Cerebellar cortex (tissue), 1 donor: ENCODE measurements around the gene GLS.
"Not testable (repeated sequence)": the region's sequence is repeated elsewhere in the genome, so short reads cannot be mapped to it uniquely, and the experiment has no call there.

ENCODE experiments used
- DNase-seq: peaks from one replicate; pipeline ENCODE4 v3.0.0-alpha.2; 2015; ENCODE audit warnings: low spot score

The GLS gene

DNA sequence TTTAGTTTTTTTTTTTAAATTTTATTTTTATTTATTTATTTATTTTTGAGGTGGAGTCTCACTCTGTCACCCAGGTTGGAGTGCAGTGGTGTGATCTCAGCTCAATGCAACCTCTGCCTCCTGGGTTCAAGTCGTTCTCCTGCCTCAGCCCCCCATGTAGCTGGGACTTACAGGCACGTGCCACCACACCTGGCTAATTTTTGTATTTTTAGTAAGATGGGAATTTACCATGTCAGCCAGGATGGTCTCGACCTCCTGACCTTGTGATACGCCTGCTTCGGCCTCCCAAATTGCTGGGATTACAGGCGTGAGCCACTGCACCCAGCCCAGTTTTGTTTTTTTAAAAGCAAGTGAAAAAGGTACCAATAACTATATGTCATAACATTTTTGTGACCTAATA, 5.2 kb downstream of the GLS start:
- DNase-seq, result not testable (repeated sequence)

DNA sequence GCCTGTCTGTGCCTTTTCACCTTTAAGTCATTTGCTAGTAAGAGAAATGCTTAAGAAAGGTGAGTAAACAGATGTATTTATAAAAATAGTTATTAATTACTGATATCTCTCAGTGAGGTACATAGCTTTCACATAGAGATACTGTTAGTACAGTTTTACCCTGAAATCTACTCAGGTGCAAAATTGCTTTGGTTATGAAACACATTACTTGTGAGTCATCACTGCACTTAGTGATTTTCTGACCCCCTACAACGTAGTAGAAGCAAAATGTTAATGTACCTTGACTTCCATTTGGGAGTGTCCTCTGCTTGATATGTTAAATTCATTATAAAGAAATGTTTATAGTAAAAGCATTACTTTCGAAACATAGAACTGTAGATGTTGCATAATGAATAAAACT, 6.5 kb downstream of the GLS start:
- no peak for DNase-seq

DNA sequence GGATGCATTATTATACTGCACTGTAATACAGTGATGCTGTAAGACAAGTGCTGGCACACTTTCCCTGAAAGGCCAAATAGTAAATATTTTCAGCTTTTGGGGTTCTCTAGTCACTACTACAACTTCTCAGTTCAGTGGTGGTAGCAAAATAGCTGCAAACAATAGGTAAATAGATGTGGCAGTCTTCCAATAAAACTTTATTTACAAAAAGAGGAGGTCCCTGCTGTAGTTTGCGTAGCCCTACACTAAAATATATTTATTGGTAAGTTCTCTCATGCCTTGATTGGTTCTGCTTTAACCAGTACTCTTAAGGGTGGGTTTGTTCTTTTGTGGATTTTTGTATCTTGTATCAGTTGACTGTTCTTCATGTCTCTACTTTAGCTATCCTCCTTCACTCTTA, 7.8 kb downstream of the GLS start:
- no peak for DNase-seq

DNA sequence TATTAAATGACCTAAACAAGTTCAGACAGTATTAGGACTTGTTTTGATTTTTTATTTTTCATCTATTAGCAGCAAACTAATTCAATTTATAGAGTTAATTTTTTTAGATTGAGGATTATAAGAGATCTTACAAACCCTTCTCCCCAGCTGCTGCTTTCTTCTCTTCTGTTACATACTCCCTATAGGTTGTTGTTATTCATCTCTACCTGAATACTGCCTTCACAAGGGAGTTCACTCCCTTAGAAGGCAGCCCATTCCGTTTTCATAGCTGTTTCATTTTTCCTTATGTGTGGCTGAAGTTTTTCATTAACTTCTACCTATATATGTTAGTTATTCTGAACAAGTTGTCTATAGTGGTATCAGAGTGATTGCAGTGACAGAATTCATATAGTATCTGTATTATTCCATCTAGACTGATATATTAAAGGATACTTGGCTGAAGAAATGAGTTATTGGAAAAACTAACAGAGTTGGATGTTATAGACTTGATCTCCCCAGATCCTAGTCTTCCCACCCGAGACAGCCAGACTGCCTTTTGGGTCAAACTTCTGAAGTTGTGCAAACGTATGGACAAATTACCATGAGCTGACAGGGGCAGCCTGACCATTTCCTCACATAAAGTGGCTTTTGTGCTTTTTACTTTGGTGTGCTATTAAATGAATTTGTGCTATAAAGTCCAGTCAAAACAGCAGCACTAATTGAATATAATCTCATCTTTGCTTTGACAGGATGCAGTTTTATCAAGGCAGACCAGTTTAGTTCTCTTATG, 8.7 kb downstream of the GLS start:
- DNase-seq, result no peak

DNA sequence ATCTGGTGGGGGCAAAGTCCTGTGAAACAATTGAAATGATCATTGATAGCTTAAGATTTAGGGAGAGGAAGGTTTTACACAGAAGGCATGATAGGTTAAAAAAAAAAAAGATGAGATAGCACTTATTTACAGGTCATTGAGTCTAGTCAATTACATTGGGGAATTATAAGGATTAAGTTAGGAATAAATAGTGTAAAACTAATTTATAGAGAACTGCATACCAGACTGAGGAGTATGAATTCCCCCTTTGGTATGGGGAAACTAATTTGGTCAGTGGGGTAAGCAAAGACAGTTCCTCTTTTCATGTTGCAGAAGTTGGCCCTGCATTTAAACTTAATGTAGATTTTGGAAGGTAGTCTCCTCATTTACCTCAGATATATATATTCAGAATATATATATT, 10.8 kb downstream of the GLS start:
- DNase-seq, result no peak

DNA sequence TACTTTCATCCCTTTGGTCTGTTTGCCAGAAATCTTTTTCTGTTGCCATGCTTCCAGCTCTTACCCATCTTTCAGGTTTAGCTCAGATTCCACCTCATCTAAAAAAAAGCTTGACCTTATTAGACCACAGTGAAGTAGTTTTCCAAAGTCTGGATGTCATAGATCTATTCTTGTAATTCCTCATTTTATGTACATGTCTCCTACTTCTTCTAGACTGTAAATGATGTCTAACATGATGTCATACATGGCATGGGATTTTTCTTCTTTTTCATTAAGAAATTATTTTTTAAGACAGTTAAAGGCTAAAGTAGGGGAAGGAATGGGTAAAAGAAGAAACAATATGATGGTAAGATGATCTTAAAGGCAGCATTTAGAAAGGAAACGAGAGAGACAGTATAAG, 11.3 kb downstream of the GLS start:
- DNase-seq, result no peak

DNA sequence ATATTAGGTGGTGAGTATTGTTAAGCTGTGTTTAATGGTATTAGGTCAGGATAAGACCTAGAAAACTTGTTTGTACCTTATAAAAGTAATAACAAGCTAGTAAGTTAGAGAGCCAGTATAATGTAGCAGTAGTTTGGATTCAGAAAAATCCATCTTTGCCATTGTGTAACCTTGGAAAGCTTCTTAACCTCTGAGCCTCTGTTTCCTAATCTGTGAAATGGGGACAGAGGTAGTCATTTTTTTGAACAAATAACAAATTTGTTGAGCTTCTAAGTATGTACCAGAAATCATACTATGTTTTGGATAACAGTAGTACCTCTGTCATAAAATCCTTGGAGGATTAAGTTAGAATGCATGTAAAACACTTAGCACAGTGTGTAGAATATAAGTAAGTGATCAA, 12.5 kb downstream of the GLS start:
- DNase-seq, result no peak

DNA sequence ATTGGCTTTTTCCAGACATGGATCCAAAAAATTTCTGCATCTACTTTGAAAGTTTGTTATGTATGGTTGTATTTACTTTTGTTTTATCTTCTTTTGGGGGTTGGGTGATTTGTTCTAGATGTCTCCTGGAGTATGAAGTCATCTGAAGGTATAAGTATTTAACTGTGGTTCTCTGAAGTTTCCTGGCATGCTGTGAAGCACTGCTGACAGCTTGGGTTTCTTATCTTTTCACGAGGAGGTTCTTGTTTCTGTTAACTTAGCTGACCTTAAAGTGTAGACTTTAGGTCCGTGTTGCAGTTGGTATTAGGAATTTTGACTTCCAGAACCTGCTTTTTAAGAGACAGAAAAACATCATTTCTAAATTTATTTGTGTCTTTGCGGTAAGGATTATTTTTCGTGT, 15.9 kb downstream of the GLS start:
- no peak for DNase-seq

DNA sequence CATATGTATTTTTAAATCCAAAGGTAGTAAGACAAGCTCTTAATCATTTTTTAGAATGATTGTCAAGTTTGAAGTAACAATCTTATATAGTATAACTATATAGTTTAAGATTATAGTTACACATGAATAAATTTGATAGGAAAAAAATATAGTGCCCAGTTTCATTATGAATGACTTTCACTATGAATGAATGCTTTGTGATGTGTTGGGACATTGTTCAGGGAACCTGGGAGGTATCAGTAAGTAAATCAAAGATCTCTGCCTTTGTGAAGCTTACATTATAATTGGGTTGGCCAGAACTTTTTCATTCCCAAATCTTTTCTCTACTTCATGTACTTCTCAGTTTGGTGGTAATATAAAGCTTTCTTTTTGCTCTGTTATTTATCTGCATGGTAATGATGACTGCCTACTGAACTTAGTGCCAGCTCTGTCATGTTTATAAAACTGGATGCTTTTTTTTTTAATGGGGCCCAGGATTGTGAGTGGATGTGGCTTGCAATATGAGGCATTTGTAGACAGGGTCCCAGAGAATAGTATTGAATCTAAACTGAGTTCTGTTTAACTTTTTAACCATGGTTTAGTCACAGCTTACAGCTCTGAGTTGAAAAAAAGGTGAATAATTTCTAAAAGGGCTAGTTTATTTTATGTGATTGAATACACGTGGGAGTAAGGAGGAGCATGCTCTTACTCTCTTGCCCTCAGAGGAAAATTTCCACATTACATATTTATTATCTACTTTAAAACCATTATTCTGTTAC, 23.3 kb downstream of the GLS start:
- DNase-seq, result no peak

DNA sequence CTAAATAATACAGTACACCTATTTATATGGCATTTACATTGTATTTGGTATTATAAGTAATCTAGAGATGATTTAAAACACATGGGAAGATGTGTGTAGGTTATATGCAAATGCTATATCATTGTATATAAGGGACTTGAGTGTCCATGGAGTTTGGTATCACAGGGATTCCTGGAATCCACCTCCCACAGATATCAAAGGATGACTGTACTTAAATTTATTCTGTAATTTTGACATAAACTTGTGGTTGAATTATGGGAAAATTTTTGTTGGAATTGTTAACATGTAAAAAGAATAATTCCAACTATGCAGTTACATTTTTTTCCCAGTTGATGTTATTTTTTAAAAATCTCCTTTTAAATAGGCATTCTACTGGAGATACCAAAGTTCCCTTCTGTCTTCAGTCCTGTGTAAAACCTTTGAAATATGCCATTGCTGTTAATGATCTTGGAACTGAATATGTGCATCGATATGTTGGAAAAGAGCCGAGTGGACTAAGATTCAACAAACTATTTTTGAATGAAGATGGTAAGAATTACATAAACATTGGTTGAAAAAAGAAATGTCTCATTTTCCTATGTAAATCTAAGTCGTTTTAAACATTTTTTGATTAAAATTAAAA, 24.1 kb downstream of the GLS start:
- no peak for DNase-seq

DNA sequence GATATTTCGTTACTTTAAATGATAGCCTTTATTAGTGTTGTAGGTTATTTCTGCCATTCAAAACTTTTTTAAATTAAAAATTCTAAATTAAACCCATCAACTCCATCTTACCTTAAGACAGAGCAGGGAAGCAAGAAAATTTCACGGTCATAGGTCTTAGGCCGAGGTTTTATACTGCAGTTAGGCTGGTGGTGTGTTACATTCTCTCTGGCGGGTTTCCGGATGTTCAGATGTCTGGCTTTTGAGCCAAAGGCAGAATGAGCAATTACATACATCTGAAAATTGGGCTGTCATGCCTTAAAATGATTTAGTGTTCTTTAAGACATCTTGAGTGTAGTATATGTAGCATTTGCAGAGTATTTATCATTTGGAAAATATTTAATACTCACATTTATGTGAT, 27.9 kb downstream of the GLS start:
- no peak for DNase-seq

DNA sequence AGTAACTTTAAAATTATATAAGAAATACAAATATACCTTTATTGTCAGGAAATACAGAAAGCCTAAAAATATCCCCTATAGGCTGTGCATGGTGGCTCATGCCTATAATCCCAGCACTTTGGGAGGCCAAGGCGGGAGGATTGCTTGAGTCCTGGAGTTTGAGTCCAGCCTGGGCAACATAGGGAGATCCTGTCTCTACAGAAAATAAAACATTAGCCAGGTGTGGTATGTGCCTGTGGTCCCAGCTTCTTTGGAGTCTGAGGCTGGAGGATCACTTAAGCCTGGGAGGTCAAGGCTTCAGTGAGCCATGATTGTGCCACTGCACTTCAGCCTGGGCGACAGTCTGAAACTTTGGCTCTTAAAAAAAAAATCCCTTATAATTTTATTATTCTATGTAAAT, 29.1 kb downstream of the GLS start:
- DNase-seq, result no peak

DNA sequence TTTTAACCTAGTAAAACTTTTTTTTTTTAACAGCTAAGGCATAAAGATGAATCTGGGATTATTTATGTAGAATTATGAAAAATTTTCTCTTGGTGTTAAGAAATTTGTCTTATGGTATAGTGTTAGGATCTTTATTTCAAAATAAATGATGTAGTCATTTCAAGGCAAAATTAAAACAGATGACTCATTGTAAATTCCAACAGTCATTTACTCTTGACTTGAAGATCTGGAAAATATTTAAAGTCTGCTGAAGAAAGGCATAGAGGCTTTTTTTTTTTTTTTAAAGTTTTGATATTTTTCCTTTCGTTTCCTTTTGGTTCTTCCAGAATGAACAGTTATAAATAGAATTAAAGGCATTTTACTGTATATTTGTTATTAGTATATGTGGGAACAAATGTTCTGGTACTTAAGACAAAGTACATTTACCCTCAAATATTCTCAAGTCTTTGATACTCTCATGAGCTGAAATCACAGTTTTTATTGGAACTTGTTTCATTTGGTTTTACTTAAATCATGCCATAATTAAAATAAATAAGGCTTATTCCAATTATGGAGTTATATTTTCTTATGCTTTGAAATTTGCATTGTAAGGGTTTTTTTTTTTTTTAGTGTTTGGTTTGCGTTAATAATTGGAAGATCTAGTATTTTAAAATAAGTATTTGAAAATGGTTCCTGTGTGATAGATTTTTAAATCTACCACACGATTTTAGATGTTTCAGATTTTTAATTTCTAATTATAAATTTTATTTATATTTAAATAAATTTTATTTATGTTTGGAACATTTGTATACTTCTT, 29.9 kb downstream of the GLS start:
- DNase-seq, result no peak

DNA sequence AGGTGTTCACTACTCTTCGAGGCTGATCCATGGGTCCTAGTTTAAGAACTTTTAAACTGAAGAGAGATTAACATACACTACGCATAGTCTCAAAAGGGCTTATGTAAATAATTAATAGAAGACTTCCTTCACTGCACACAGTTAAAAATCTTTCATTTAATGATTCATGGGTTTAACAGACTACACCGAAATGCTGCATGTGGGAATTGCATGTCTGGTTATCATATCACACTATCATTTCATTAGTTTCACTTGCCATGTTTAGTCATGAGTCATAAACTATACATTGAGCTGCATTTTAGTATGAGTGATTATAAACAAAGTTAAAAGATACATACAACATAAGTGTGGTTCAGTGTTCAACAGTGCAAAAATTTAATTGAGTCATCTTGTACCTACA, 31.2 kb downstream of the GLS start:
- DNase-seq, result no peak

DNA sequence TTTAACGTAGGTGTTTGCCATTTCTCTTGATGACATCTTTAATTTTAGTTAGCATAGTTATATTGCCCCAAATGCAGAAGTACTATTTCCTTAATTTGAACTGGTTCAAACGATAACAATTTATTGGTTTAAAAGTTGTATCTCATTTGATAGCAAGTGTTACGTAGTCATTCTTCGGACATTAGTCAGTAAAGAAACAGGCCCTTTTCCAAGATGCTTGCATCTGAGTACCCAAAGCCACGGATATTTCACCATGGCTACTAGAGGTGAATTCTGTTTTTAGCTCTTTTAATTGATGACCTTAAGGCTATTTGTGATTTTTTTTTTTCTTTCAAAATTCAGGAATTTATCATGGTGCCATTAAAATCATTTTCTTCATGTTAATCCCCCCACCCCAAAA, 32.1 kb downstream of the GLS start:
- no peak for DNase-seq

DNA sequence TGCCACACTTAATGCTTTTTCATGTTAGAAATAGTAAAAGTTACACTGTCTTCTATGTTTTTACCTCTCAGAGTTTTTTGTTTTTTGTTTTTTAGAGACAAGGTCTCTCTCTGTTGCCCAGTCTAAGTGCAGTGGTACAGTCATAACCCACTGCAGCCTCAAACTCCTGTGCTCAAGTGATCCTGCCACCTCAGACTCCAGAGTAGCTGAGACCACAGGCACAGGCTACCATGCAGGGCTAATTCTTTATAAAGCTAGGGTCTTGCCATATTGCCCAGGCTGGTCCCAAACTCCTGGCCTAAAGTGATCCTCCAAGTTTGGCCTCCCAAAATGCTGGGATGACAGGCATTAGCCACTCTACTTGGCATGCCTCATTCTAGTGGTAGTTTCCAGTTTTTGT, 33.1 kb downstream of the GLS start:
- DNase-seq, result no peak

DNA sequence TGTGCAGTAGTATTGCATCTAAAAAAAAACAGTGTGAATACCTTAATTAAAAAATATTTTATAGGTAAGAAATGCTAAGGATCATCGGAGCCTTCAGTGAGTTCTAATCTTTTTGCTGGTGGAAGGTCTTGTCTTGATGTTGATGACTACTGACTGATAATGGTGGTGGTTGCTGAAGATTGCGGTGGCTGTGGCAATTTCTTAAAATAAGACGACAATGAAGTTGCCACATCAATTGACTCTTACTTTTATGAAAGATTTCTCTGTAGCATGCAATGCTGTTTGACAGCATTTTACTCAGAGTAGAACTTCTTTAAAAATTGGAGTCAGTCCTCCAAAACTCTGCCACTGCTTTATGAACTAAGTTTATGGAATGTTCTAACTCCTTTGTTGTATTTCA, 36.2 kb downstream of the GLS start:
- no peak for DNase-seq

DNA sequence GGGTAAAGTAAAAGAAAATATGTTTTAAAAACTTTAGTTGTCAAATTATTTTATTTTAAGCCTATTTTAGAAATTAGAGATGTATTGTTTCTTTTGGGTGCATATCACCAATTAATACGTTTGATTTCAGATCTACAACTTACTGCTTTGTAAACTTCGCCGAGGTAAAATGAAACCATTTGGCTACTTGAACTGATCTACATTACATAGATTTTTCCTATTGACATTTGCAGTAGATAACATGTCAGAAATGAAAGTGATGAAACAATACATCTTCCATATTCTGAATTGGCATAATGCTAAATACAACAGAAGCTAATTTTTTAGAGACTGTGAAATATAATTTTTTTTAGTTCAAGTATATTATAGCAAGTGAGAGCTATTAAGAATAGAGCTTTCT, 39.5 kb downstream of the GLS start:
- DNase-seq, result no peak

DNA sequence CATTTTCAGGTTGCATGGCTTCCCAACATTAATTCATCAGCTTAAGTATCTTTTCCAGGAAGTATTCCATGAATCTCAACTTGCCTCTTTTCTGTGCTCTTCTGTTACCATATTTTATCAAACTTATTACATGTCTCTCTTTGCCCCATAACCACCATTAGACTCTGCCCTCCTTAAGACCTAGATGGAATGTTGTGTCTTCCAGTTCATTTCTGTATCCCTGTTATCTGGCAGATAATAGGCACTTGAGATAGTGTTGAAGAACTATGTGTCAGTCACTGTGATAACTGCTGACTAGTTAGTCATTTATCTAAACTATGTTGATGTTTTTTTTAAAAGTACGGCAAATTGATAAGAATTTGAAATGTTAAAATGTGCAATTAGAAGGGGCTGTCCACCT, 41.8 kb downstream of the GLS start:
- DNase-seq, result no peak

DNA sequence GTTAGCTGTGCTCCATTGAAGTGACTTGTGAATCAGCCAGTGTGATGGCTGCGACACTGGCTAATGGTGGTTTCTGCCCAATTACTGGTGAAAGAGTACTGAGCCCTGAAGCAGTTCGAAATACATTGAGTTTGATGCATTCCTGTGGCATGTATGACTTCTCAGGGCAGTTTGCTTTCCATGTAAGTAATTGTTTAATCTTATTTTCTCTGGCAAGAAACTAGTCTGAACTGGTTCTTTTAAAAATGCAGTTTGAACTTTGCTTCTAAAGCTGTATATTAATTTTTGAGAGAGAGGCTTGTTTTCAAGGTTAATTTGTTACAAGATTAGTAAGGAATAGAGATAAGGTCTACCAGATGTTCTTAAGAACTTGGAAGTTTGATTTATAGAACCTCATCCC, 46.7 kb downstream of the GLS start:
- DNase-seq, result no peak

DNA sequence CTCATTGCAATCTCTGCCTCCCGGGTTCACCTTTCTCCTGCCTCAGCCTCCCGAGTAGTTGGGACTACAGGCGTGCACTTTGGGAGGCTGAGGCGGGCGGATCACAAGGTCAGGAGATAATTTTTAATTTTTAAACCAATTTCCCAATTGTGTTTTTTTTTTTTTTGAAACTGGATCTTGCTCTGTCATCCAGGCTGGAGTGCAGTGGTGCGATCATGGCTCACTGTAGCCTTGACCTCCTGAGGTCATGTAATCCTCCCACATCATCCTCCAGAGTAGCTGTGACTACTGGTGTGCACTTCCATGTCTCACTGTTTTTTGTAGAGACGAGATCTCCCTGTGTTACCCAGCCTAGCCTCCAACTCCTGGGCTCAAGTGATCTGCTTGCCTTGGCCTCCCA, 49.3 kb downstream of the GLS start:
- DNase-seq, result no peak

DNA sequence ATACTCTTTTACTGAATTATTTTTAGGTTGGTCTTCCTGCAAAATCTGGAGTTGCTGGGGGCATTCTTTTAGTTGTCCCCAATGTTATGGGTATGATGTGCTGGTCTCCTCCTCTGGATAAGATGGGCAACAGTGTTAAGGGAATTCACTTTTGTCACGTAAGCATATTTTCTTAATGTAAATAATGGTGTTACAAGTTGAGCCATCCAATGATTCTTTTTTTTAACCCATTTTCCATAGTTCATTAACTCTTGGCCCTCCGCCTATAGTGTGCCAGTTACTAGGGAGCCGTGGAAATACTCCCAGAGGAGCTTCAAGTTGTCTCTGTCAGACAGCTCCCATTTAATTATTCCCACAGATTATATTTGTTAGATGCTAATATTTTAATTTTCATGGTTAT, 49.8 kb downstream of the GLS start:
- DNase-seq, result no peak

DNA sequence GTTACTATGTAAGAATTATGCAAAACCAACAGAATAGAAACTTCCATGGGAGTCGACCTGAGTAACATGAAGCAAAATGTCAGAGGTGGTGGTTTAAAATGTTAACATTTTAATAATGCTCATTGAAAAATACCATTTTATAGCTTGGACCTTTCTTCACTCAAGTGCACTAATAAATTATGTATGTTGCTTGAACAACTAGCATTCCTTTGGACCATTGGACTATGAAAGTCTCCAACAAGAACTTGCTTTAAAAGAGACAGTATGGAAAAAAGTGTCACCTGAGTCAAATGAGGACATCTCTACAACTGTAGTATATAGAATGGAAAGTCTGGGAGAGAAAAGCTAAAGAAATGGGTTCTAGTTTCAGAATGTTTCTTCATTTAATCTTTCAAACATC, 51.9 kb downstream of the GLS start:
- DNase-seq, result no peak
